Measurements from ENCODE around the gene OTULINL.

Gene OTULINL

GRCh38 chr5:14577079-14577725, 4.4 kb upstream of the OTULINL start:
- no peak for DNase-seq (ENCODE audit: low read depth)

DNA sequence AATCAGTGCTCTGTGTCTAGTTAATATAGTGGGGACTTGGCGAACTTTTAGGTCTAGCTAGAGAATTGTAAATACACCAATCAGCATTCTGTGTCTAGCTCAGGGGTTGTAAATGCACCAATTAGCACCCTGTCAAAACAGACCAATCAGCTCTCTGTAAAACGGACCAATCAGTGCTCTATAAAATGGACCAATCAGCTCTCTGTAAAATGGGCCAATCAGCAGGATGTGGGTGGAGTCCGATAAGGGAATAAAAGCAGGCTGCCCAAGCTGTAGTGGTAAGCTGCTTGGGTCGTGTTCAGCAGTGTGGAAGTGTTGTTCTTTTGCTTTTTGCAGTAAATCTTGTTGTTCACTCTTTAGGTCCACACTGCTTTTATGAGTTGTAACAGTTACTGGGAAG, 3.6 kb upstream of the OTULINL start:
- no peak for DNase-seq (ENCODE audit: low read depth)

GRCh38 chr5:14579246-14579645, 2.3 kb upstream of the OTULINL start:
- no peak for DNase-seq (ENCODE audit: low read depth)

DNA sequence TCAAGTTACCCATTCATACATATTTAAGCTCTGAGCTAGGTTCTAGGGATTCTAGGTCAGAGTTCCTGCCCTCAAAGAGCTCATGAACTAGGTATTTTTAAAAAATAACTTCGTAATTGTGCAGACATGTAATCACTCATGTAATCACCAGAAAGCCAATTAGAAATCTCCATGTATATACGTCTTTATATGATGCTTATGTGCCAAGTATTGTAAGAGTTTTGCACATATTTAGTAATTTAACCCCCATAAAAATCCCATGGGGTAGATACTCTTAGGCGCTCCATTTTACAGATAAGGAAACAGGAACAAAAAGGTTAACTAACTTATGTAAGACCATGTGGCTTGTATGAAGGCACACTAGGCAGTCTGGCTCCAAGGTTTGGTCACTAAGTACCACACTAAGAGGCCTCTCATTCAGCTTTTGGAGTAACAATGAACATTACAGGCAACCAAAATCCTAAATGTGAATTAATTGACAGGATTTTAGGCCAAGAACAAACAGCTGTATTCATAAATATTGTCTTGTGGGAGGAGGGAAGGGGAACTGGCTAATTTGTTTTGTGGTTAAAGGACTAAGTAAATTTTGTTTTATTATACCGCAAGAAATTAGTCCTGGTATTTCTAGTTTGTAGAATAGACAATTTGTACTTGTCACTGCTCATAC, 1.7 kb upstream of the OTULINL start:
- DNase-seq (ENCODE audit: low read depth), result no peak

DNA sequence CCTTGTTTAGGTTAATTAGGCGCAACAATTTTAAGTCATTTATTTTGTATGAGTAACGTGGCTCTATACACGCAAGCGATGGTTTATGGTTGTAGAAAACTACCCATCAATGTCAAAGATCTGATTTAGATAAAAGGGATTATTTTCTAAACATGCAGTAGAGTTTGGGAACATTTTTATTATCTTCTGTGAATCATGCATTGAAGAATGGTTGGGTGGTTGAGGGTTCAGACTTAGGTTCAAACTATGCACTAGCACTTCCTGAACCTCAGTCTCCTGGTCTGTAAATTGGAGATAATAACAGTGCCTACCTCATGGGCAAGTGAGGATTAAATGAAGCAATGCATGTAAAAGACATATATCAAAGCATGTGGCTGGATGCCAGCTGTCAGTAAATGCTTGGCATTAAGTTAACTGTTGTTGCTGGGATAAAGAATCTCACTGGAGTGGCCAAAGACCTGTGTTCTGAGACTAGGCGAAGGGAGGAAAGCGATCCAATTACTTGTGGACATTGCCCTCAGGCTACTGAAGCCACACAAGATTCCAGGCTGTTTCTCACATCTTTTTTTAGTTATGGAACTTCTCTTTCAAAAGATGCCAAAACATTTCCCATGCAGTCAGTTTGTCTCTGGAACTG, 1.1 kb upstream of the OTULINL start:
- DNase-seq (ENCODE audit: low read depth), result no peak

DNA sequence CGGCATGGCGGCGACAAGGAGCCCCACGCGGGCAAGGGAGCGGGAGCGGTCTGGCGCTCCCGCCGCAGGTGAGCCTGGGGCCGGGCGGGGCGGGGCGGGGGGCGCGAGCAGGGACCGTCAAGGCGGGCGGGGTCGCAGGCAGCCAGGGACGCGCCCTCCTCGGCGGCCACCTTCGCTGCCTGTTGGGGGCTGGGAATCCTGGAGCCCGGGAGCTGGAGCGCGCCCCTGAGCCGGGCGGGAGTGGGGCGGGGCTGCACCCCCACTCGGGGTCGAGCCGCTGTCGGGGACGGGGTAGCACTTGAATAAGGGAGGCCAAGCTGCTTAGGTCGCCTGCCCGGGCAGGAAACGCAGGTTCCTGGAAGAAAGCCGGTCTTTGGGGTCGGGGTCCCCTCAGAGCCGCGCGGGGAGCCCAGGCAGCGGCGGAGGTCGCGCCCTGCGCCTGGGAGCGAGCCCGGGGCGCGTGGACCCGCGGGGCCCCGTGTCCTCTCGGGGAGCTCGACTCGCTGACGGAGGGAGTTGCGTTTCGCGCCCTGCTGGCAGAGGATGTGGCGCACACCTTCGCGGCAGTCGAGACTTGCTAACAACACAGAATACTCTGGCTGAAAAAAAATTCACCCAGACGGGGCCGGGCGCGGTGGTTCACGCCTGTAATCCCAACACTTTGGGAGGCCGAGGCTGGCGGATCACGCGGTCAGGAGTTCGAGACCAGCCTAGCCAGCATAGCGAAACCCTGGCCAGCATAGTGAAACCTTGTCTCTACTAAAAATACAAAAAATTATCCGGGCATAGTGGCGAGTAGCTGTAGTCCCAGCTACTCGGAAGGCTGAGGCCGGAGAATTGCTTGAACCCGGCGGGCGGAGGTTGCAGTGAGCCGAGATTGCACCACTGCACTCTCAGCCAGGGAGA, 552 bp downstream of the OTULINL start:
- no peak for DNase-seq (ENCODE audit: low read depth)

DNA sequence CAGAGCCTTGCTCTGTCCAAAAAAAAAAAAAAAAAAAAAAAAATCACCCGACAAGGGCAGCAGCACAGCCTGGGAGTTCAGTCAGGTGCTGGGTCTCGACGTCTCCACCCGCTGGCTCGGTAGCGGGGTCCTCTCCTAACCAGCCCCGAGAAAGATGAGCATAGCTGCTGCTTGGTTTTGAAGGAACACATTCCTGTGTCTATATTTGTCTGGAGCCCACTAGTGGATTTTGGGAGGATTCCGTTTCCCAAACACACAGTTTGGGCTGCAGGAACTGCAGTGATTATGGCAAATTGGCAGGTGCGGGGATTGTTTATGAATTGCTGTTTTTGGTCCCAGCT, 1.2 kb downstream of the OTULINL start:
- DNase-seq (ENCODE audit: low read depth), result no peak

- no peak for DNase-seq (ENCODE audit: low read depth)
Measured at GRCh38 chr5:14584848-14585247, 3.3 kb downstream of the OTULINL start.

GRCh38 chr5:14587150-14587549, 5.6 kb downstream of the OTULINL start:
- no peak for DNase-seq (ENCODE audit: low read depth)

GRCh38 chr5:14588145-14588544, 6.6 kb downstream of the OTULINL start:
- no peak for DNase-seq (ENCODE audit: low read depth)

- DNase-seq (ENCODE audit: low read depth), result no peak
Measured at GRCh38 chr5:14588758-14589543, 7.4 kb downstream of the OTULINL start.

- DNase-seq (ENCODE audit: low read depth), result no peak
Measured at GRCh38 chr5:14590949-14591348, 9.4 kb downstream of the OTULINL start.

- no peak for DNase-seq (ENCODE audit: low read depth)
Measured at GRCh38 chr5:14591548-14591947, 10.0 kb downstream of the OTULINL start.

GRCh38 chr5:14593326-14594021, 11.9 kb downstream of the OTULINL start:
- no peak for DNase-seq (ENCODE audit: low read depth)

- DNase-seq (ENCODE audit: low read depth), result no peak
Measured at GRCh38 chr5:14594378-14595074, 12.9 kb downstream of the OTULINL start.

DNA sequence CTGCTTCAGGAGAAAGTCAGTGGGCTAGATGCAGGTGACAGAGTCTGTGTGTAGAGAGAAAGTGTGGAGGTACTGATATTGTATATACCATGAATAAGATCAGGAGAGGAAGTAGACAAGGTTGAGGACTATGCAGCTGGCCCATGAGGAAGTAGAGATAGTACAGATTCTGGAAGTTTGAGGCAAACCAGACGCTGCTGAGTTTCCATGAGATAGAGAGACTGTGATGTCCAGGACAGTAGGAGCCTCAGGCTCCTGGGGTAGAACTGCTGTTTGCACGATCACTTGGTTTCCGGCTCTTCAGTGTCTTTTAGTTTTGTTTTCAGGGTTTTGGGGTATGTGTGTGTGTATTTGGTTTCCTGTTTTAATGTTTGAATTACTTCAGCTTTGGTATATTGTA, 13.6 kb downstream of the OTULINL start:
- no peak for DNase-seq (ENCODE audit: low read depth)

GRCh38 chr5:14595891-14596290, 14.3 kb downstream of the OTULINL start:
- DNase-seq (ENCODE audit: low read depth), result no peak

DNA sequence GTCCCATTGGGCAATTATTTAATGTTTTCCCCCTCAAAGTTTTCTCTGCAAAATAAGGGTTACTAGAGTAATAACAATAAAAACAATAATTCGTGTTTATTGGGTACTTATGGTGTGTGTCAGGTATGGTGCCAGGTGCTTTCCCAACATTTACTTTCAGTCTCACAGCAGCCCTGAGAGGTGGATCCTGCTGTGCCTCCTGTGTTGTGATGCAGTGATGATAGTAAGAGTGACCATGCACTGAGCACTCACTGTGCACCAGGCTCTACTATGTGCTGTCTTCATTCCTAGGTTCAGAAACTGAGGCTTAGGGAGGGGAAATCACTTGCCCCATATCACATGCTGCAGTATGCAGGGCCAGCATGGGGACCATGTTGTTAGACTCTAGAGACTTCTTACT, 15.5 kb downstream of the OTULINL start:
- DNase-seq (ENCODE audit: low read depth), result no peak

DNA sequence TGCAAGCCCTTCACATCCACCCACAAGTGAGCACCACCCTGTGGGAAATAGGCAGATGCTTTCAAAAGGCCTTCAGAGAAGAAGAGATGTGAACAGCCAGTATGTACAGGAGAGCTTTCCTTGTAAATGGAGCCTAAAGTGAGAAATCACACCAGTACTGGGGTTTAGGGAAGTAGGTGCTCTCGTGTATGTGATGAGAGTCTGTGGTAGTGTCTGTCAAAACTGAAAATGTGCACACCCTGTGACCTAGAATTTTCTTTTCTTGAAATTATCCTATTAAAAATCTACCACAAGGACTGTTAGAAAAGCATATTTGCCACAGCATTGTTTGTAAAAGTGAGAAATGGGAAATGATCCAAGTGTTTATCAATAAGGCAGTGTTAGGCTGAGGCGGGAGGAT, 16.6 kb downstream of the OTULINL start:
- no peak for DNase-seq (ENCODE audit: low read depth)

DNA sequence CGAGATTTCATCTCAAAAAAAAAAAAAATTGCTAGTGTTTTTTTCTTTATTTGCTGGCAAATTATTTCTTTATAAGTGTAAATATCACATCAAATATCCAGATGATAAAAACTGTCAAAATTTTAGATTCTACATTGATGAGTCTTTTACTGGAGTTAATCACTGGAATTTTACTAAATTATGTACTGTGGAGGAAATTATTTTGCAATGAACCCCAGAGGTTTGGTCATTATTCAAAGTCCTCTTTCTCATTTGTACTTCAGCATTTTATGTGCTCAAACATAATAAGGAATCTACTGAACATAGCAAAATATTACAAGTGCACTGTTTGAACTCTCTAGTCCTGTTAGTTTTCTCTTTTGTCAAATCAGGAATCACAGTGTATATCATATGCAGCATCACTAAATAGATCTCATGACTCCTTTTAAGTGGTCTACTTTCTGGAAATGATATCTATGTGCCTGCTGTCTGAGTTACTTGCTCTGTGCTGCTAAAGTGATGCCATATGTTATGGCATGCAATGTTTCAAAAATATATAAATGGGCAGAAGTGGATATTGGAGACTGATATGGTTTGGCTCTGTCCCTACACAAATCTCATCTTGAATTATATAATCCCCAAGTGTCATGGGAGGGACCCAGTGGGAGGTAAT, 18.0 kb downstream of the OTULINL start:
- DNase-seq (ENCODE audit: low read depth), result no peak

All from HS-27A (cell line).